ENCODE results near the gene FOXL2NB.

FOXL2NB gene

GRCh38 chr3:138947495-138948121 lies 591 bp downstream of the FOXL2NB start:
- DNase-seq, result no peak

- no peak for DNase-seq
Observed at GRCh38 chr3:138948371-138949001, 1.5 kb downstream of the FOXL2NB start.

DNA sequence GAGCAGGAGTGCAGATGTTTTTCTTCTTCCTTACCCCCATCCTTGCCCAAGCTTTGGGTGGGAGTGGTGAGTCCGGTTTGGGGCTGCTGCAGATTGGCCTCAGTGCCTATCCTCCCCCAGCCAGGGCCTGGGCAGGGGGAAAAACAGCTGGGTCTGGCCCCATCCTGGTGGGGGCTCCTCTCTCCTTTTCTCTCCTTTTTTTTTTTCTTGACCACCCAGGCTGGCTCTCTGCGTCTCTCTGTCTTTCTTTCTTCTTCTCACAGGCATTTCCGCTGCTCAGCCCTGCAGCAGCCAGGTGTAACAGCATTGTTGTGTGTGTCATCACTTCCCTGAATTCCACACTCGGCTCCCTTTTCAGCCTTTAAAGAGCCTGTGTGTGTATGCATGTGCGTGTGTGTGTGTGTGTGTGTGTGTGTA lies 2.0 kb downstream of the FOXL2NB start:
- DNase-seq, result no peak

DNA sequence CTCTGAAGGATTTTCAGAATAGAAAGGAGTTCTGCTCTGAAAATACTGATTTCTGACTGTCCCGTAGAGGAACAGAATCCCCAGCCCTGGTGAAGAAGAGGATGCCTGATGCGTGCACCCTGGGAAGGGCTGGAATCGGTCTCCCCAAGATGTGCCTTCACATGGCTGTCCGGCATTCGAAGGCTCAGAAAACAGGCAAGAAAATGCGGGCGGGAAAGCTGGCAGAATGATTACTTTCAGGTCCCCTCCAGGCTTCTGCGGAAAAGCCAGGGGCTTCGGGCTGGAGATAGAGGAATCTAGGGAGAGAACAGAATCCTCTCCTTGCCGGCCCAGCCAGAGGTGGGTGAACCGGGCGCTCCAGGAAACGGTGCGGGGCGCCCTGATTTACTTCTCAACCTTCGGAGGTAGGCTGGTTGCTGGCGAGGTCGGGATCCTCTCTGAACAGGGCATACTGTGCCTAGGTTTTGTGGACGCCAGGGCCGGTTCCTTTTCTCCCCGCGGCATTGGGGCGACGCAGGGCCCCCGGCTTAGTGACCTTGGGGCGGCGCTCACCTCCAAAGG lies 2.5 kb downstream of the FOXL2NB start:
- DNase-seq, result no peak

GRCh38 chr3:138950006-138950644 lies 3.1 kb downstream of the FOXL2NB start:
- DNase-seq, result no peak

GRCh38 chr3:138950701-138951100 lies 3.7 kb downstream of the FOXL2NB start:
- no peak for DNase-seq

- no peak for DNase-seq
Observed at GRCh38 chr3:138960417-138960852, 13.4 kb downstream of the FOXL2NB start.

DNA sequence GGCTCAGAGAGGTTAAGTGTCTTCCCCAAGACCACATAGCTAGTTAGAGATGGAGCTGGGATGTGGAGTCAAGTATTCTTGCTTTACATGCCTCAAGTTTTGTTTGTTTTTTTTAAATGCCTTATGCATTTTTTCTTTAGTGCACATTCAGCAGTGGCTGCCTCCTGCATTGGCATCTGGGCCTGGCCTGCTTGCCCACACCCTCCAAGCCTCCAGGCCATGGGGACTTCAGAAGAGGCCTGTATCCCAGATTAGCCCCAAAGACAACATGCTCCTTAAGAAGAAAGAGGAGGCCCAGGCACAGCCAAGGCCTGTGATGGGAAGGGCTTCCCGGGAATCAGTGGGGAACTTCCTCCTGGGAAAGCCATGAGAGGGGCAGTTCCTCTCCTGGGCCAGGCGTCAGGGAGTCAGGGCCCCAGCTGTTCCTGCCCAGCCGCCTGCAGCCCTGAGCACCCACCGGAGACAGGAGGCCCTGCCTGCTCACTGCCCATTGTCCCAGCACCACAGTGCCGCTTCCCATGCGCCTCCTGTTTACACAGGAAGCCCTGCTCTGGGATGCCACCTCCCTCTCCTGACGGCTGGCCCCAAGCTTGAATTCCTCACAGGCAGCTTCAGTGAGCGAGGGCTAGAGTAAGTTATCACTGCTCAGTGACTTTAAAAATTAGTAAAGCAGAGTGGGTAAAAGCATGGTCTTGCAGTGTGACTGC lies 16.0 kb downstream of the FOXL2NB start:
- DNase-seq, result no peak

- no peak for DNase-seq
Observed at GRCh38 chr3:138964264-138964663, 17.2 kb downstream of the FOXL2NB start.

GRCh38 chr3:138964923-138965322 lies 17.9 kb downstream of the FOXL2NB start:
- DNase-seq, result no peak

DNA sequence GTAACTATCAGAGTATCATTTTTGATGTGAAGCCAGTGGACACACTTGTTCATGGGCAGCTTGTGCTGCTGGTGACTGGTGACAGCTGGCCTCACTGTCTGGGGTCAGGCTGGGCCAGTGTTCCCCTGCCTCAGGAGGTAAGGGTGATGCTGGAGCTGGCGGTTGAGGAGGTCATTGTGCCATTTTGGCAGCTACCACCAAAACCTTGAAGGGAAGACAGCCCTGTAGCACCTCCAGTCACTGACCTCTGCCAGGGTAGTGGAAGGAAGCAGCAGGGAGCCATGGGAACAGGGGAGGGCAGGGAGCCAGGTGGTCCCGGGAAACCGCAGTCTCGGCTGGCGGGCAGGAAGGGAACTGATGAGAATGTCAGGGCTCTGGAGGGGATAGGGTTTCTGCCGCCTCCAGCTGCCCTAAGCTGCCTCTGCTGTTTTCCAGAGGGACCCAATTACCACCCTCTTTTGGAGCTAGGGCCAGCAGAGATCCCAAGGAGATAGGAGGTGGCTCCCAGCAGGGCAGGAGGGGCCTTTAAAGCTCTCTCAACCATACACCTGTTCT lies 24.8 kb downstream of the FOXL2NB start:
- no peak for DNase-seq

- no peak for DNase-seq
Observed at GRCh38 chr3:138972941-138973340, 25.9 kb downstream of the FOXL2NB start.

GRCh38 chr3:138974462-138974861 lies 27.4 kb downstream of the FOXL2NB start:
- DNase-seq, result no peak

GRCh38 chr3:138975351-138975750 lies 28.3 kb downstream of the FOXL2NB start:
- DNase-seq, result no peak

GRCh38 chr3:138976047-138976446 lies 29.0 kb downstream of the FOXL2NB start:
- no peak for DNase-seq

- no peak for DNase-seq
Observed at GRCh38 chr3:138984816-138985215, 37.8 kb downstream of the FOXL2NB start.

- DNase-seq, result no peak
Observed at GRCh38 chr3:138985932-138986331, 38.9 kb downstream of the FOXL2NB start.

DNA sequence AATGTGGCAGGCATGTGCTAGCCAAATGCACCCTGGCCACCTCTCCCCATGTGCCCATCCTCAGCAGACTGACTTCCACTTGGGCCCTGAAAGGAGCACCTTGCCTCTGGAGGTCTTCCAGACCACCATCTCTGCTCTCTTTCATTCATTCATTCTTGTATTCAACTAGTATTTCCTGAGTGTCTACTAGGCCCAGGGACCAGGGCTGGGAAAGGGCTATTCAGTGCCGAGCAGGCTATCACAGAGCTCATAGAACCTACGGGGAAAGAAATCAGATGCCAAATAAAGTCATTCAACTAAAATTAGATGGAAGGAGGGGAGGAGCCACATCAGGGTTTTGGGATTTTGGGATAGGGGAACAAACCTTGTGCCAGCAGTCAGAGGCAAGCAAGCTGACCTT lies 40.2 kb downstream of the FOXL2NB start:
- DNase-seq, result no peak

DNA sequence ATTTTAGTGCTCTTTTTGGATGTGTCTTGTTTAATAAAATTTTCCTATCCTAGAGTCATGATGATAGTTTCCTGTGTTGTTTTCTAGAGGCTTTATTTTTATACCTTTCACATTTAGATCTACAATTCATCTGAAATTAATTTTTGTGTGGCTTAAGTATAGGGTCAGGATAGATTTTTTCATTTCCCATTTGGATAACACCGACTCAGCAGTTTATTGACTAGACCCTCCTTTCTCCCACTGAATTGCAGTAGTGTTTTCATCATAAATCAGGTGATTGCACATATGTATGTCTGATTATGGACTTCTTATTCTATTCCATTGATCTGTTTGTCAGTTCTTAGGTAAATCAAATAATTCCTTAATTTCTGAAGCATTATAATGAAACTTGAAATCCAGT lies 48.7 kb downstream of the FOXL2NB start:
- no peak for DNase-seq
